COLO668 (cell line): ENCODE measurements around the gene ZBTB25.
"Not testable (repeated sequence)": the region's sequence is repeated elsewhere in the genome, so short reads cannot be mapped to it uniquely, and the experiment has no call there.

Source experiments
- DNase-seq: peaks from one replicate; lab custom pipeline; 2025; ENCODE audit not compliant: unreplicated experiment; lab: John Stamatoyannopoulos, UW

The ZBTB25 gene

DNA sequence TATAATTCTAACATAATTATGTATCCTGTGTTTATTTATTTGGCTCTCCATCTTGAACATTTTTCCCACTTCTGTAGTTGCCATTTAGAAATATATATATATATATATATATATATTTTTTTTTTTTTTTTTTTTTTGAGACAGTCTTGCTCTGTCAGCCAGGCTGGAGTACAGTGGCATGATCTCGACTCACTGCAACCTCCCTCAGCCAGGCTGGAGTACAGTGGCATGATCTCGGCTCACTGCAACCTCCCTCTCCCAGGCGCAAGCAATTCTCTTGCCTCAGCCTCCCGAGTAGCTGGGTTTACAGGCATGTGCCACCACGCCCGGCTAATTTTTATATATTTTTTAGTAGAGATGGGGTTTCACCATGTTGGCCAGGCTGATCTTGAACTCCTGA, 14.0 kb upstream of the ZBTB25 start:
- DNase-seq = not testable (repeated sequence)

DNA sequence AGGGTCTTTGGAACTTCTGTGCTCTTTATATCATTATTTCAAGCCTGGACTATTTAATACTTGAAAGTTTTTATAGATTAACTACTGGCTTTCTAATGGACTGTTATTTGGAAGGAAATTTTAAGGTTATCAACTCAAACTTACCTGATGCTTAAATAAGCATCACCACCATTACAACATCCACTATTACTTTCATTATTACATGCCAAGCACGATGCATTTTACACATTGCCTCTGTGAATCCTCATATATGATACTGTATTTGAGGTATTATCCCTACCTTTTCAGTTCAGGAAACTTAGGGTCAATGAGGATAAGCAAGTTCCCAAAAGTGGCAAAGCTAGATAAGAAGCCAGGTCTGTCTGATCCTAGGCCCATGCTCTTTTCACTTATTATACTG, 13.3 kb upstream of the ZBTB25 start:
- no peak for DNase-seq

- DNase-seq = no peak
Measured at GRCh38 chr14:64515053-64515452, 11.4 kb upstream of the ZBTB25 start.

- no peak for DNase-seq
Measured at GRCh38 chr14:64513271-64513670, 9.6 kb upstream of the ZBTB25 start.

DNA sequence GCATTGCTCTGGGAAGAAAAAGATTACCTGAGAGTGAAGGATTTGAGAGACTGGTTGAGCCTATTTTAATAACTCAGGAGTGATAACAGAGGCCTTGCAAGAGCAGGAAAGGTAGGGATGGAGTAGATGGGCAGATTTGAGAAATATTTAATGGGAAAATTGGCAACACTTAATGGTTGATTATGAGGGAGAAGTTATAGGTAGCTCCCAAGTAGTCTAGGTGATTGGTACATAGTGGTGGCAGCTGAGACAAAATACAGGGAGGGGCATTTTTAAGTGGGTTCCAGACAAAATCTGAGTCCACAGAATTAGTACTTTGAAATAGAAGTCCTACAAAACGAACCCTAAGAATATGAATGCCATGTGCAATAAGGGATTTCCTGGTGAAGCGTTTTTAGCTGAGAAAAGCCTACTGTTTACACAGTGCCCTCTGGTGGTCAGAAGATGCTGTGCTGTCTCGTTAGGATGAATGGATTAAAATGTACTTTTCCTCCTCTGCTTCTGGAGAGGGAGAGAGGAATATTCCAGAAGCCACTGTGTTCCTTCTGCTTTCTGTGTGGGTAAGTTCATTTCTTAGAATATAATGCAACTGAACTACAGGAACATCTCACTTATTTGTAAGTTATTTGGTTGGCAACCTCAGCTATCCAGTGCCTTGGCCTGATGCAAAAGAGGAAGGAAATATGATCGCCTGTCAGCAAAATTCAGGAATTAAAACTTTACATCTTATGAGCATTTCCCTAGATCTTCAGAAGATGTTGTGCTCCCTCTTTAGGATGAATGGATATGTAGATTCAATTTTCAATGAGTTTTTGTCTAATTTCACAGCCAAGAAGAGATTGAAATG, 7.4 kb upstream of the ZBTB25 start:
- DNase-seq = peak; percentile 70

DNA sequence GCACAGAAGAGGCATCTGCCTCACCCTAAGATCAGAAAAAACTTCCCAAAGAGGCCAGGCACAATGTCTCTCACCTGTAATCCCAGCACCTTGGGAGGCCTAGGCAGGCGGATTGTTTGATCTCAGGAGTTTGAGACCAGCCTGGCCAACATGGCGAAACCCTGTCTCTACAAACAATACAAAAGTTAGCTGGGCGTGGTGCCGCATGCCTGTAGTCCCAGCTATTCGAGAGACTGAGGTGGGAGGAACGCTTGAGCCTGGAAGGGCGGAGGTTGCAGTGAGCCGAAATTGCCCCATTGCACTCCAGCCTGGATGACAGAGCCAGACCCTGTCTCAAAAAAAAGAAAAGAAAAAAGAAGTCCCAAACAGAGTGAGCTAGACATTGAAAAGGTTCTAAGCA, 5.4 kb upstream of the ZBTB25 start:
- no peak for DNase-seq

DNA sequence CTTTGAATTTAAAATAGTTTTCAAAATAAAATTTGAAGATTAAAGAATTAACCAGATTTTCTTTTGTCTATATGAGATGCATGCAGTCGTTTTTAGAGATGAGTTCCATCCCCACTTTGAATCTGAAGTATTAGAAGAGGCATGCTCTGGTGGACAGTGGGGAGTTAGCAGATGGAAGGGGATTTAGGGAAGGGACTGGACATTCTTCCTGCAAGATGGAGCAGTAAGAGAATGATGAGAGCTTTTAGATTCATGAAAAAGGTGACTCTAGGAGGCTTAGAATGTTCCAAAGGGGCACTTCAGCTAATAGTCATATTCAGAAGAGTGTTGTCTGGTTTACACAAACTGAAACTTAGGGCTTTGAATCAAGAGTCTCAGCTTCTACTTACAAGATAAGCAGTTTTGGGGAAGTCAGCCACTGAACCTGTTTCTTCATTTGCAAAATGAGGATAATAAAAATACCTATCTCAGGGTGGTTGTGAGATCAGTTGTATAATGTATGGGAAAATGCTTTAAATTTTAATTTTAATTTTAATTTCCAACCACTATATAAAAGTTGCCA, 4.7 kb upstream of the ZBTB25 start:
- no peak for DNase-seq

GRCh38 chr14:64507376-64508156, 3.9 kb upstream of the ZBTB25 start:
- no peak for DNase-seq

GRCh38 chr14:64506721-64507120, 3.1 kb upstream of the ZBTB25 start:
- no peak for DNase-seq

DNA sequence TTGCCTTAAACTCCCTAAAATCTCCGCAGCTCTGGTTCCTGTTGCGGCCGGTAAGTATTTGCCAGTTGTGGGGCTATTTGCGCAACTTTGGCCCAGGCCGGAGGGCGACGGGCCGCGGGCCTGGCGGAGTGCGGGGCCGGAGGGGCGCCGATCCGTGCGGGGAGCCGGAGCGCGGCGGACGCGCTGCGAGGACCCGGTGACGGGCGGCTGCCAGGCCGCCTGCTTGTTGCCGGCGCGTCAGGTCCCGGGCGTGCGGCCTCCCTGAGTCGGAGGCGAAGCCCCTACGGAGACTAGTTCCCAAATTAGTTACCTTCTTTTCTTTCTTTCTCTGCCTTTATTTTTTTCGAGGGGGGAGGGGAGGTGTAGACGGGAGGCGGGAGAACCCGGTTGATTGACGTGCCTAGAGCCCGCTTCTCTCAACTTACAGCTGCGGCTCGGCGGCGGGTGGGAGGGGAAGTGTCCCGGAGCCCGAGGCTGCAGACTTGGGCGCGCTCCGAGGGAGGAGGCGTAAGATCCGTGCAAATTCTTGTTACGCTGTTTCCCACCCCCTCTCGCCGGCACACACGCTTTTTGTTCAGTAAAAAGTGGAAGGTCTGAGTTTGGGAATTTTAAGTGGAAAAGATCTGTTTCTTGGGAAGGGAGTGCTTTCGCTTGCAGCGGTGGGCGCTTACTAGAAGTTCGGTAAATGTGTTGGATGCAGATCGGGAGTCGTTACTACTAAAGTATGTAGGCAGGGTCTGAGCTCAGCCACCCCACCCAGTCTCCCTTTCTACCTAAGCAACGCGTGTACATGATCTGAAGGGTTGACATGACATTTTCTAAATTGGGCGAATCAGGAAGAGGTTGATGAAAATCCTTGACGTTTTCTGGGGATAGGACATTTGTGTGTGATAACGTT, 1.5 kb upstream of the ZBTB25 start:
- DNase-seq = peak; percentile 91

DNA sequence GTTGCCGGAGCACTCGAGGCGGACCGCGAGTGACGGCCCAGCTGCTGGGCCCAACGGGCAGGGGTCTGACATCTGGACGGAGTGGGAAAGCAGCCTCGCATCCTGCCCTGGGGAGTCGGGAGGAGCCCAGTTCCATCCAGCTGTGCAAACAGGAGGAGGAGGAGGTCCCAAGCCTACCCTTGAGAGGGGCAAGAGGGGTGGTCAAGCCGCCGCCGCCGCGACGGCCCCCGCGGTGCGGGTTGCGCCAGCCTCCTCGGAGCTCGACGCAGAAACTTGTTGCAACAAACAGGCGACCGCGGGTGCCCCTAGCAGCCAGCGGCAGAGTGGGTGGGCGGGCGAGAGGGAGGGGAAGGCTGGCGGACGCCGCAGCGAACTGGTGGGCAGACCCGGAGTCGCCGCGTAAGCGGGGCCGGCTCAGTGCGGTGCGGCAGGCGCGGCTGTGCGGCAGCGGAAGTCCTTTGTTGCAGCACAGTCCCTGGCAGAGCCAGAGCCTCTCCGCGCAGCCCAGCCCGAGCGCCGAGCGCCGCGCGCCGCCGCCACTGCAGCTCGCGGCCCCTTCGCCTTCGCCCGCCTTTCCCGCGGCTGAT, 765 bp upstream of the ZBTB25 start, which contains the start of gene ZBTB1:
TSS of gene ZBTB1 (plus strand) at position 461 of the 587 bp plus-strand sequence. CDS start 16,735 bp downstream, outside the sequence.
- DNase-seq = peak; percentile 95

DNA sequence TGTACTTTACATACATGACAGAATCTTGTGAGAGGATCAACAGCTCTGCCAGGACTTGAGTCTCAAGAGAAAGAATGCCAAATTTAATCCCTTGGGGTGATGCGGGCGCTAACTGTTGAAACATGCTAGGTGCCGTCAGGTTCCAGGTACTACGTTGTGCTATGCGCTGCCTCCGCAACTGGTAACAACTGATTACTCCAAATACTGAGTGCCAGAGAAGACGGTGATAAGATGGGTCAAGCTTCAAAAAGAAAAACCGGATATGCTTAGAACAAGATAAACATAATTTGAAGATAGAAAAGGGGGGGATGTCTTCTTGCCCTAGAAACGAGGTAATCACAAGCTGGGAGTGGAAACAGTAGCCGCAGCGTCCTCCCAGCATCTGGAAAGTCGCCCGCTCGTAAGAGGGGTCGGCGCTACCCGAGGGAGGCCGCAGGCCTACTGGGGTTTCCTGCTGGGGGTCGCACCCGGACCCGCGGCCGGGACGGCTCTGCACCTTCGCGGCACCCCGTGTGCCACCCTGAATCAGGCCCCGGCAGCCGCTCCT, 678 bp downstream of the ZBTB25 start:
- DNase-seq = peak; percentile 45

- DNase-seq = no peak
Measured at GRCh38 chr14:64502456-64502855, 1.2 kb downstream of the ZBTB25 start.

GRCh38 chr14:64501411-64502171, 2.0 kb downstream of the ZBTB25 start:
- peak; percentile 40 for DNase-seq

DNA sequence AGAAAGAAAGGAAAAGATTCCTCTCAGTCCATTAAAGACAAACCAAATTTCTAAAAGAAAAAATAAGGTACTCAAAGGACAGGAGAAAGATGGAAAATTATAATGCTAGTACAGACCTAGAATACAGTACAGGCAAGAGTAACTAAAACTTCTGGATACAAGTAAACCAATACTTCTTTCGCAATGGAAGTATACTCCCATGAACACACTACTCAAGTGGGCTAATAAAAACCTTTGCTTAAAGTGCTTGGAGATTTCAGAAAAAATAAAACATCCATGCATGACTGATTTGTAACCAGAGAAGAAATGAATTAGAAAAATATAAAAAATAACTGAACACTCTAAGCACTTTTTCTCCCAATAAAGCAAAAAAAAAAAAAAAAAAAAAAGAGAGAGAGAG, 3.5 kb downstream of the ZBTB25 start:
- DNase-seq = no peak

DNA sequence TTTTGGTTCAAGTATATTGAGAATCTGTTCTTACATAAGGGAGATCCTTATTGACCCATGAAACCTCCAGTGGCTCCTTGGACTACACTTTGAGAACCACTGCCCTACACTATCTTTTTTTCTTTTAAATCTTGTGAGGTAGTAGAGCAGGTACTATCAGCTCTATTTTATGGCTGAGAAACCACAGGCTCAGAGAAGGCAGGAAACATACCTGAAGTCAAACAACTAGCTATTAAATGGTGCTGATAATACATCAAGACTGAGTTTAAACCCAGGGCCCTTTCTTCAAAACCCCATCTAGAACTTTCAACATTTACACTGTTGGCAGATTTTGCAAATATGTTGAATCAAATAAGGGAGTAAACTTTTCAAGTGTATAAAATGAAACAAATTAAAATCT, 6.9 kb downstream of the ZBTB25 start:
- no peak for DNase-seq

DNA sequence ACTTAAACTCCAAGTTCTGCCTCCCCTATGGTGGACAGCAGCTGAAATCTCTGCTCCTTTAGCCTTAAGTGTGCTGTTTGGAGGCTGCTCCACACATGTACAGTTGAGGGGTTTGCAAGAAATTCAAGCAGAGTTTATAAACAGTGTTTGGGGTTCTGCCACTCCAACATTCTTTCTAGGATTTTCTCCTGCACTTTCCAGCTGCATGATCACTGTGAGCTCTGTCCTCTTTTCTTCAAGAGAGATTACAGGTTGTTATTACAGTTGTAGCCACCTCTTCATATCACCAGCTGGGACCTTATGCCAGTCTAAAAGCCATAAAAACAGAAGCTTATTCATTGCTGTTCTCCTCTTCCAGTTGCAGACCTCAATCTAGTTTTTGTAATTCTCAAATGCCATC, 8.4 kb downstream of the ZBTB25 start:
- no peak for DNase-seq

DNA sequence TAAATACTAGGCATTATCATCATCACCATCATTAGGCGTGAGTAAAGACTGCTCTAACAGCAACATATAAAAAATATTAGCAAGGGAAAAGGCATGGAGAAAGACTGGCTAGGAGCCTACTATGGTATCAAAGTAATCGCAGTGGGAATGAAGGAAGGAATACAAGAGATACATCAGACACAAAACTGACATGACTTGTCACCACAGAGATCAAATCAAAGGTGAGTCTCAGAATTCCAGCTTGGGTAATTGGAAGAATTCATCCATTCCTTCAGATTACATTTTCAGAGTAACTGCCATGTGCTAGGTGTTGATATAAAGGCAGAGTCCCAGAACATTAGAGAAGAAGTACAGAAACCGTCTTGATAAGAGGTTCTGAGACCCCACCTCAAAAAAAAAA, 10.2 kb downstream of the ZBTB25 start:
- DNase-seq = no peak

DNA sequence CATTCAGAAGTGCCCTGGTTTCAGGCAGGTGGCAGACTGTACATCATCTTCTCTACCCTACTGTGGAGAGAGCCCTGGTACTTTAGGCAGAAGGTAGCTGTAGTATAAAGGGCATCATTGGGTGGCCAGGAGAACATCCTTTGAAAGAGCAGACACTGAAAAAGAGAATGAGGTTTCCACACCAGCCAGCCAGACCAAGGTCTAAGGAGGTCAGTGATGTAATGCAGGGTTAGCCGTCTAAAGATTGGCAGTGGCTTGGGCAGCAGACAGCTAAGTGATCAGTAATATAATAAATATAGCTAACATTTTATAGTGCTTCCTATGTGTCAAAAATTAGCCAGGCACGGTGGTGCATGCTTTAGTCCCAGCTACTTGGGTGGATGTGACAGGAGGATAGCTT, 12.0 kb downstream of the ZBTB25 start:
- DNase-seq = no peak
